Esophagus squamous epithelium (tissue), 5 donors: ENCODE measurements around the gene PIGH. TPM values are rescaled to one million over a fixed set of nuclear protein-coding genes. Genes with fewer than 3 reads are reported as not detected.

Experiments
- DNase-seq: peaks from one replicate; lab custom pipeline; 2025; lab: John Stamatoyannopoulos, UW
- H3K27ac ChIP-seq, 4 donors: fragments of 200-600 bp; sonication (generic); one replicate each; pipeline ENCODE4 v1.5.1; 2016 to 2019; ENCODE audit warnings: mild to moderate bottlenecking in 1 of 4
- H3K27me3 ChIP-seq, 4 donors: fragments of 200-600 bp; sonication (generic); 1 replicate in 3 of 4; 2 replicates in 1 of 4; pipeline versions ENCODE4 v1.5.1 to v1.6.0; 2017 to 2021; ENCODE audit warnings: antibody characterized with exemption in 1 of 4
- H3K36me3 ChIP-seq, 3 donors: fragments of 200-600 bp; sonication (generic); one replicate each; pipeline ENCODE4 v1.5.1; 2016 to 2019
- H3K4me1 ChIP-seq, 3 donors: fragments of 200-600 bp; sonication (generic); one replicate each; pipeline ENCODE4 v1.5.1; 2017 to 2019
- H3K4me3 ChIP-seq, 4 donors: fragments of 200-600 bp; sonication (generic); 1 replicate in 3 of 4; 2 replicates in 1 of 4; pipeline ENCODE4 v1.5.1; 2016 to 2019; ENCODE audit warnings: mild to moderate bottlenecking in 2 of 4, moderate library complexity in 1 of 4
- H3K9me3 ChIP-seq, 3 donors: fragments of 200-600 bp; sonication (generic); one replicate each; pipeline ENCODE4 v1.5.1; 2016 to 2019
- POLR2A ChIP-seq, 4 donors: fragments of 450-650 bp; IDR thresholded peaks; one replicate each; pipeline ENCODE4 v1.6.1; 2017; ENCODE audit warnings: antibody characterized with exemption in 4 of 4, mild to moderate bottlenecking in 4 of 4, moderate library complexity in 3 of 4
- WGBS, 2 donors: methylation state at CpG; one replicate each; pipeline ENCODE4 v1.1.5; 2018; 5-methylcytosine and 5-hydroxymethylcytosine counted together
- intact Hi-C: fragments of 100-400 bp; cut with DNase I; formaldehyde crosslinking; loops from one replicate; pipeline ENCODE4 v1.15.0; 2022
- small RNA-seq, 4 donors: library from RNA; depleted of rRNA; stranded (forward); fragments of <200 nt; gene quantifications; one replicate each; pipeline ENCODE3, GENCODE V24; 2016
- total RNA-seq, 4 donors: library from RNA; depleted of rRNA; stranded (reverse); fragments of >200 nt; gene quantifications; one replicate each; pipeline ENCODE4 v1.1.0, GENCODE V29; 2016
- TF ChIP-seq, protein P1 (sequence below), 6 experiments: fragments of 450-650 bp in 4 of 6; fragments of 200-600 bp in 2 of 6; sonication (generic) in 2 of 6; IDR thresholded peaks; one replicate each; pipeline ENCODE4 v1.5.1; 2016 to 2019; ENCODE audit warnings: antibody characterized with exemption in 6 of 6, mild to moderate bottlenecking in 4 of 6, moderate library complexity in 4 of 6
- donor health status: DM: yes; HTN: yes; CAD: no.

The PIGH gene
- total RNA-seq, 4 donors from 2014 or later, result 17.0 to 34.0 (median 21.0) TPM

DNA sequence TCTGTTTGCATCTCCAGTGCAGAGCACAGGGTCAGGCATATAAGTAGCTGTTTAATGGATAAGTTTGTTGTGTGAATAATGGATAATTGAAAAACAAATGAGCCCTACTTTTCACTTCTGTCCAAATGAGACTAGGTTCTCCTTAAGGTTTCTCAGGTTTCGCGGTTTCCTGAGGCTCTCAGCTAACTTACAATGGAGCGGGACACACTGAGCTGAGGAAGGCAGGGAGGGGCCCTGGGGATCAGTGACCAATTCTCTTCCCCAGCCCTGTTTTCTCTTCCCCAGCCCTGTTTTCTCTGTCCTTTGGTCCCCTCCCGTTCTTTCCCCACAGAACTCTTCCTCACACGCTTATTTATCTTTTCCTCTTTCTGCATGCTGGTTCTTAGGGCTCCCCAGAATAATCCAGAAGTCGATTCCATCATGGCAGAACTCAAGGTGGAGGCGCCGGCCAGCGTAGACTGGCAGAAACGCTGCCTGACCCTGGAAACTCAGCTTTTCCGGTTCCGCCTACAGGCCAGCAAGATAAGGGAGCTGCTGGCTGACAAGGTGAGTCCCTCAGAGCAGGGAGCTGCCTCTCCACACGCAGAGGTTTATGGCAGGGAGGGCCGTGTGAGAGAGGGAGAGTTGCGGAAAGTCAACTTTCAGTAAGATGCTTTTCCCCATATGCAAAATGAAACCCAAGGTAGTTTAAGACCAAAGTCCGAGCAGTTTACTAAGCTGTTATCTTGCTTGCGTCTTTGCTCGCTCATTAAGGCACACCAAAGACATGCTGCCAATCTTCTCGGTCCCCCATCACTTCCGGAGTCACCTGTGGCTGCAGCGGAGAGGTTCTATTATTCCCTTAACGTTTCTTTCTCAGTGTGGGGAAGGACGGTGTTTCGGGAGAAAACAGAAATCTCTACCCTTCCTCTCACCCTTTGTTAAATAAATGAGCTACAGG is 58.4 kb downstream of the PIGH start:
- Histone ChIP-seq H3K4me3 (no peak overlapping the region), H3K27ac (no peak overlapping the region), H3K27me3 (no peaks in the 10 kb centered on the region), H3K36me3 (peaks cover 0 to 8% (median 0%) of the 10 kb centered on the region in 3 donors), H3K9me3 (no peaks in the 10 kb centered on the region), H3K4me1 (peaks cover 0 to 18% (median 0%) of the 10 kb centered on the region in 3 donors)
- WGBS, 2 donors, result 67% methylated on average over 15 to 16 of the region's 24 CpGs
- TF ChIP-seq, protein P1, sequence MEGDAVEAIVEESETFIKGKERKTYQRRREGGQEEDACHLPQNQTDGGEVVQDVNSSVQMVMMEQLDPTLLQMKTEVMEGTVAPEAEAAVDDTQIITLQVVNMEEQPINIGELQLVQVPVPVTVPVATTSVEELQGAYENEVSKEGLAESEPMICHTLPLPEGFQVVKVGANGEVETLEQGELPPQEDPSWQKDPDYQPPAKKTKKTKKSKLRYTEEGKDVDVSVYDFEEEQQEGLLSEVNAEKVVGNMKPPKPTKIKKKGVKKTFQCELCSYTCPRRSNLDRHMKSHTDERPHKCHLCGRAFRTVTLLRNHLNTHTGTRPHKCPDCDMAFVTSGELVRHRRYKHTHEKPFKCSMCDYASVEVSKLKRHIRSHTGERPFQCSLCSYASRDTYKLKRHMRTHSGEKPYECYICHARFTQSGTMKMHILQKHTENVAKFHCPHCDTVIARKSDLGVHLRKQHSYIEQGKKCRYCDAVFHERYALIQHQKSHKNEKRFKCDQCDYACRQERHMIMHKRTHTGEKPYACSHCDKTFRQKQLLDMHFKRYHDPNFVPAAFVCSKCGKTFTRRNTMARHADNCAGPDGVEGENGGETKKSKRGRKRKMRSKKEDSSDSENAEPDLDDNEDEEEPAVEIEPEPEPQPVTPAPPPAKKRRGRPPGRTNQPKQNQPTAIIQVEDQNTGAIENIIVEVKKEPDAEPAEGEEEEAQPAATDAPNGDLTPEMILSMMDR (IDR thresholded peaks at IDR 0.05), result no peak
- TF ChIP-seq POLR2A (IDR thresholded peaks at IDR 0.05), result no peak
- DNase-seq, result no peak
- intact Hi-C loops, result no loop called here

Small RNA genes lying within 50 kb of the gene (small RNA-seq; reads per million reads assigned to genes)
- 0 reads per million in 4 donors for gene AL132640.3
- gene RF00019, result 0 reads per million in 4 donors

Other genes starting within 250 kb of the PIGH start
- 100 to 1,000 TPM; 110 to 142 (median 129) TPM for gene ATP6V1D, start 240.5 kb downstream of the PIGH start, total RNA-seq
- 100 to 1,000 TPM in 3 of 4 donors, 10 to 100 TPM in 1; 55.8 to 153 (median 138) TPM for gene EIF2S1, start 239.9 kb downstream of the PIGH start, total RNA-seq
- gene PLEK2, start 188.1 kb downstream of the PIGH start, total RNA-seq, result 10 to 100 TPM in 2 of 4 donors, 1 to 10 TPM in 2; 7.6 to 19.9 (median 13.1) TPM
- gene TMEM229B, start 111.5 kb downstream of the PIGH start, total RNA-seq, result under 1 TPM; 0.30 to 0.76 (median 0.50) TPM
- gene PLEKHH1, start 67.0 kb downstream of the PIGH start, total RNA-seq, result 1 to 10 TPM; 4.1 to 7.9 (median 5.7) TPM
- gene ARG2, start 19.7 kb upstream of the PIGH start, total RNA-seq, result 10 to 100 TPM in 3 of 4 donors, 1 to 10 TPM in 1; 7.1 to 50.6 (median 17.7) TPM
- 10 to 100 TPM; 41.3 to 57.7 (median 52.3) TPM for gene VTI1B, start 74.4 kb upstream of the PIGH start, total RNA-seq
- 10 to 100 TPM; 35.6 to 74.6 (median 48.0) TPM for gene RDH11, start 95.5 kb upstream of the PIGH start, total RNA-seq
- gene RDH12, start 101.6 kb upstream of the PIGH start, total RNA-seq, result 10 to 100 TPM in 3 of 4 donors, 1 to 10 TPM in 1; 4.0 to 35.3 (median 29.4) TPM
- gene ZFYVE26, start 216.3 kb upstream of the PIGH start, total RNA-seq, result 10 to 100 TPM; 11.8 to 22.3 (median 16.6) TPM
- 10 to 100 TPM in 3 of 4 donors, 1 to 10 TPM in 1; 6.2 to 39.9 (median 12.9) TPM for gene RAD51B, start 219.5 kb upstream of the PIGH start, total RNA-seq